HG02943 (cell line): ENCODE measurements around the gene SMIM23.

Source experiments
- ATAC-seq: cut with Tn5 transposase; IDR thresholded peaks from one replicate; pipeline ENCODE4 v1.9.1; 2021; ENCODE audit warnings: mild to moderate bottlenecking, low read depth, moderate library complexity; ENCODE audit not compliant: unreplicated experiment

SMIM23 gene

GRCh38 chr5:171813270-171813669 lies 27.7 kb downstream of the SMIM23 start:
- ATAC-seq = no peak

- ATAC-seq = no peak
These were observed 28.3 kb downstream of the SMIM23 start for GRCh38 chr5:171813813-171814490.

- ATAC-seq = no peak
These were observed 31.0 kb downstream of the SMIM23 start for GRCh38 chr5:171816666-171817065.

GRCh38 chr5:171820561-171820960 lies 34.9 kb downstream of the SMIM23 start:
- no peak for ATAC-seq

- ATAC-seq = no peak
These were observed 35.7 kb downstream of the SMIM23 start for GRCh38 chr5:171821286-171821685.

GRCh38 chr5:171823269-171823668 lies 37.7 kb downstream of the SMIM23 start:
- no peak for ATAC-seq

- no peak for ATAC-seq
These were observed 39.4 kb downstream of the SMIM23 start for GRCh38 chr5:171825051-171825450.

- ATAC-seq = no peak
These were observed 40.5 kb downstream of the SMIM23 start for GRCh38 chr5:171826132-171826531.

- no peak for ATAC-seq
These were observed 41.5 kb downstream of the SMIM23 start for GRCh38 chr5:171827162-171827561.

GRCh38 chr5:171830686-171831085 lies 45.1 kb downstream of the SMIM23 start:
- no peak for ATAC-seq

- no peak for ATAC-seq
These were observed 47.2 kb downstream of the SMIM23 start for GRCh38 chr5:171832775-171833174.

GRCh38 chr5:171834461-171834860 lies 48.8 kb downstream of the SMIM23 start:
- no peak for ATAC-seq

GRCh38 chr5:171835066-171835465 lies 49.4 kb downstream of the SMIM23 start:
- ATAC-seq = no peak

- no peak for ATAC-seq
These were observed 51.9 kb downstream of the SMIM23 start for GRCh38 chr5:171837522-171837921.

- ATAC-seq = no peak
These were observed 52.4 kb downstream of the SMIM23 start for GRCh38 chr5:171838066-171838465.

- no peak for ATAC-seq
These were observed 53.5 kb downstream of the SMIM23 start for GRCh38 chr5:171839112-171839511.

GRCh38 chr5:171840066-171840465 lies 54.4 kb downstream of the SMIM23 start:
- ATAC-seq = no peak
